Spleen (tissue), 7 donors: ENCODE measurements around the gene PTPRT.

Source experiments
- CTCF ChIP-seq, 11 experiments: fragments of 200-600 bp in 7 of 11; fragments of 450-650 bp in 4 of 11; sonication (generic) in 4 of 11; IDR thresholded peaks in 8 of 11; conservative IDR thresholded peaks in 3 of 11; 1 replicate in 7 of 11; 2 replicates in 4 of 11; pipeline versions ENCODE4 v1.4.0 to v1.8.0; 2016 to 2021; ENCODE audit warnings: antibody characterized with exemption in 11 of 11, inconsistent platforms in 4 of 11, mild to moderate bottlenecking in 1 of 11
- POLR2A ChIP-seq, 3 donors: fragments of 450-650 bp; IDR thresholded peaks; one replicate each; pipeline ENCODE4 v1.5.1; 2017; ENCODE audit warnings: antibody characterized with exemption in 3 of 3, mild to moderate bottlenecking in 1 of 3
- donor health status: DM: no; HTN: no; CAD: no; lungs with moderate emphysema.
- donor health status: DM: no; HTN: no; CAD: no.
- donor health status: DM: no; HTN: no; CAD: no.

GRCh38 chr20:43188234-43188653 lies 1.5 kb downstream of the PTPRT start:
- TF ChIP-seq CTCF (IDR thresholded peaks at IDR 0.05 in 8 of 11, conservative IDR thresholded peaks at IDR 0.05 in 3 of 11): no peak
- TF ChIP-seq POLR2A (IDR thresholded peaks at IDR 0.05): no peak
